ENCODE data around the gene SH3TC1.

The SH3TC1 gene

DNA sequence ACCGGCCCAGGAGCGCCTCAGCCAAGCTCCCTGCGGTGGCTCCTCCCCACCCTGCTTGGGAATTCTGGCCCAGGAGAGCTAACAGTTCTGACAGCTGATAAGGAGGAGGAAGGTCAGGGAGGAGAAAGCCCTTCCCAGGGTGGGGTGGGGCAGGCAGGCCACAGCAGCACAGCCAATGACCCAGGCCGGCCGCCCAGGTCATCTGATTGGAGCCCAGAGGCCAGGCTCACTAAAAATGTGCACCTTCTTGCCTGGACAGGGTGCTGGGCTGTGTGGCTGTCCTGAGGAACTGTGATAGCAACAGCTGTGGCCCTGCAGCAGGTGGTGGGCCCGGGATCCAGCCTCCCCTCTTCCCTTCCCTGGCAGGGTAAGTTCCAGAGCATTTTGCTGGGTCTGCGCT is 17.2 kb upstream of the SH3TC1 start:
- DNase-seq: no peak

DNA sequence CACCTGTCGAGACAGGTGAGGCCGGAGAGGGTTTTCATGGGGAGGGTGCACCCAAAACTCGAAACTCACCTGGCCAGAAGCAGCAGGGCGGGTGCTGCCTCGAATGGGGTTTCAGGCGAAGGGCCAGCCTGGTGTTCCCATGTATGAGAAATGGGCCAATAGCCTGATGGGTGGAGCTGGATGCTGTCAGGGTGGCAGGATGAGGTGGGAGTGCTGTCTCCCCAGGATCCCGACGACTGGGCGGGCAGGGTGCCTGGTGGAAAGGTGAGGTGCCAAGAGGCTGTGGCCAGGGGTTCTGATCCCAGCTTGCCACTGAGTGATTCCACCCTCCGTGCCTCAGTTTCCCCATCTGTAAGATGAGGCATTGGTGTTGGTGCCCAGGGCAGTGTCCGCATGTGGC is 16.8 kb upstream of the SH3TC1 start:
- no peak for DNase-seq

DNA sequence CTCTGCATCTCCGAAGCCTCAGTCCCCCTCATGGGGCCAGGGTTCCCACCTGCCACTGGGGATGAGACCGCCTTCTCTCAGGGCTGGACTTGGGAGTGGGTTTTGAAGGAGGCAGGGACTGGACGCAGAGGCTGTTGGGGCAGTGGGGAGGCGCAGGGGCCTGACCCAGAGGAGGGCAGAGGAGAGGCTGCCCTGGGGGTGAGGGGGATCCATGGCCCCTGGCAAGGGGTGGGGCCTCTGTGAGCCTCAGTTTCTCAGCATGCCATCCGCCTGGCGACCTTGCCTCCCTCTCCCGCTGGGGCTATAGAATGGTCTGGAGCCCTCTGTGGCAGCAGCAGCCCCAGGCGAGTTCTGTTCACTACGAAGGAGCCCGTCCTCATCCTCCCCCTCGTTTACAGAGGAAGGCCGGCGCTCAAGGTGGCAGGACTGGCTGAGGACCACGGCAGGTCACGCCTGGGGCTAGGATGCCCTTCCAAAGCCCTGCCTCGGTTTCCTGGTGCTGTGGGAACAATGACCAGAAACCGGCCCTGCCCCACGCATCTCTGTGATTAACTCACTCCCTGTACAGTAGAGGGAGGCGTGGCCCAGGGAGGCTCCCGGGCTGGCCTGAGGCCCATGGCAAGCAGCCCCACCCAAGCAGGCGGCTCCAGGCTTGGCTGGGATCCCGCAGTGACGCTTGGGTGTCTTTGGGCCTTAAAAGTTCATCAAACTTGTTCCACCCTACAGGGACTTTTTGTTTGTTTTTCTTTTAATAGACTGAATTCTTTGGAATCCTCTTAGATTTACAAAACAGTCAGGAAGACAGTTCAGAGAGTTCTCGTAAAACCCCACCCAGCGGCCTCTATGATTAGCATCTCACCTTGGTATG is 16.0 kb upstream of the SH3TC1 start:
- DNase-seq: no peak

DNA sequence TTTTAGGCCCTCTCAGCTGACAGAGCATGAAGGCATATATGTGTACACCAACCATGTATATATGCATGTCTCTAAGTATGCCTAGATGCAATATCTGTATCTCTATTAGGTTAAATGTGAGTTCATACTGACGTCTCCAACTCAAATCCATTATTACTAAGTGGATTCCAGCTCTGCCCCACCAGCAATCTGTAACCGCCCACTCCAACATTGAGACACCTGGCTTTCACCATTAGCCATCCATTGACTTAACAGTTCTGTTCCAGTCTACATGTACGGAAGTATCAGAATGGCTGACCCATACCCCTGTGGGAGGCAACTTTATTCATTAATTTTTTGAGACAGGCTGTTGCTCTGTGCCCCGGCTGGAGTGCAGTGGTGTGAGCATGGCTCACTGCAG is 15.0 kb upstream of the SH3TC1 start:
- DNase-seq: no peak

DNA sequence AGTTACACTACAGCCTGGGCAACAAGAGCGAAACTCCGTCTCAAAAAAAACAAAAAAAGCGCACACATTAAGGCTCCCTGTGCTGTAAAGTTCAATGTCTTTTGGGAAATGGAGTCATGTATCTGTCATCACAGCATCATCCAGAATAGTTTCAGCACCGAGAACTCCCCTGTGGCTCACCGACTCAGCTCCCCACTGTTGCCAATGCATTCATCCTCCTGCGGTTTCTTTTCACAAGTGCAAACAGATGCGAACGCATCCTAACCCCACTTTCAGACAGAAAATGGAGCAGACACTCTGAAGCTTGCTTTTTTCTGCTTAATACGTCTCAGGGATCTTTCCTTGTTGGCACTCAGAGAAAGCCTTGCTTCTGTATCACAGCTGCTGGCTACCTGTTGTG is 13.8 kb upstream of the SH3TC1 start:
- no peak for DNase-seq

DNA sequence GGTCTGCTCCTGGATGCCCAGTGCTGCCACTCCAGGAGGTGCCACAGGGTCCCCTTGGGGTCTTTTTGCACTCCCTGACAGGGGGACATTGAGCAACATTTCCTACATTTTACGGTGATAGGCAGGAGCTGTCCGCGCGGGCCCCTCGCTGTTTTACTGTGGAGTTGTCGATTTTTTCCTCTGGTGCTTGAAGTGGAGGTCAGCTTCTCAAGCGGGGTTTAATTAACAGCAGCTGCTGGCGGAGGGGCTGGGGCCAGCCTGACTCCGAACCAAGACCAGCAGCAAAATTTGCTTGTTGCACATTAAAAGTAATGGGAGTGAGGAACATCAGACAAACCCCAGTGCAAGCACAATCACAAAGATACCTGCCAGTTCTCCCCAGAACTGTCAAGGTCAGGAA is 13.2 kb upstream of the SH3TC1 start:
- DNase-seq: no peak

DNA sequence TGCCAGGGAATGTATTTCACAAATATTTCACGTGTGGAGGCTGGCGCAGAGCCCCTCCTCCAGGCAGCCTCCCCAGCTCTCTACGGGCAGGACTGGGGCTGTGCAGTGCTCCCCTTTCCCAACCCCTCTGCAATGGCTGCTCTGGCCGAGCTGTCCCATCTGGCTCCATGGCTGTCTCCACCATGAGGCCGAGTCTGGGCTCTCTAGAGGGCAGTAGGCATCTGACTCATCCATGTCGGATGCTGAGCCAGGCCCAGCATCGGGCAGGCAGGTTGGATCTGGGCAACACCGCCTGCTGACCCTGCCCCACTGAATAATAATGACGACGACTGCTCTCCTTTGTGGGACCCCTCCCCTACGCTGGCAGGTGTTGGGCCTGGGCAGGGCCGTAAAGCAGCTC is 11.0 kb upstream of the SH3TC1 start:
- no peak for DNase-seq

DNA sequence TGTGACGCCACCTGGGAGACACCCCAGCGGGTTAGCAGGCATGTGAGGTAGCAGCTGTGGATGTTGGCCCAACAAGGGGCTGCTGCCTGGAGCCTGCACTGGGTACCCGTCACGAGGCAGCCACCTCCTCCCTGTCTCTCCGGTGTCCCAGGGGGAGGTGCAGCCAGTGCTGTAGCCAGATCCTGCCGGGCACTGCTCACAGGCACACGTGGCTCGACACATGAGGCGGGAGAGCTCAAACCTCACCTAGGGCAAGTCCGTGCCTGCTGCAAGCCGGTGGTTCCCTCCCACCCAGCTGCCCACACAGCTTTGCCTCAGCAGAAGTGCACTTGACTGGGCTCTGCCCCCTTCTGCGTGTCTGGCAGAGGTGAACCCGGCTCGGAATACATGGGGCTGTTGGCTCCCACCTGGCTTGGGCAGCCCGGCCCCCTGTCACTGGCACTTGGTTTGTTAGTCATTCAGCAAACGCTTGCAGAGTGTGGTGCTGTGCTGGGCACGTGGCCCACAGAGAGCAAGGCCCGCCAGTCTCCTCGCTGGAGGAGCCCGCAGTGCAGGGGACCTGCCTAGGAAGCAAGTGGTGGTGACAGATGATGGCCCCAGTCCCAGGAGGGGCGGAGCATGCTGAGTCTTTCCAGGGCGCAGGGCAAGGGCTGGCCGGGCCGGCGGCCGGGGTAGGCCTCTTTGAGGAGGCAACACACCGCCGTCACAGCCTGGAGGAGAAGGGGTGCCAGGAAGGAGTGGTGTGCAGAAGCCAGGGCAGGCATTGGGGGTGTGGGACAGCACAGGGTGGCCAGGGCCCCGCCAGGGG is 10.1 kb upstream of the SH3TC1 start:
- peak; percentile 84 to 98 for DNase-seq

DNA sequence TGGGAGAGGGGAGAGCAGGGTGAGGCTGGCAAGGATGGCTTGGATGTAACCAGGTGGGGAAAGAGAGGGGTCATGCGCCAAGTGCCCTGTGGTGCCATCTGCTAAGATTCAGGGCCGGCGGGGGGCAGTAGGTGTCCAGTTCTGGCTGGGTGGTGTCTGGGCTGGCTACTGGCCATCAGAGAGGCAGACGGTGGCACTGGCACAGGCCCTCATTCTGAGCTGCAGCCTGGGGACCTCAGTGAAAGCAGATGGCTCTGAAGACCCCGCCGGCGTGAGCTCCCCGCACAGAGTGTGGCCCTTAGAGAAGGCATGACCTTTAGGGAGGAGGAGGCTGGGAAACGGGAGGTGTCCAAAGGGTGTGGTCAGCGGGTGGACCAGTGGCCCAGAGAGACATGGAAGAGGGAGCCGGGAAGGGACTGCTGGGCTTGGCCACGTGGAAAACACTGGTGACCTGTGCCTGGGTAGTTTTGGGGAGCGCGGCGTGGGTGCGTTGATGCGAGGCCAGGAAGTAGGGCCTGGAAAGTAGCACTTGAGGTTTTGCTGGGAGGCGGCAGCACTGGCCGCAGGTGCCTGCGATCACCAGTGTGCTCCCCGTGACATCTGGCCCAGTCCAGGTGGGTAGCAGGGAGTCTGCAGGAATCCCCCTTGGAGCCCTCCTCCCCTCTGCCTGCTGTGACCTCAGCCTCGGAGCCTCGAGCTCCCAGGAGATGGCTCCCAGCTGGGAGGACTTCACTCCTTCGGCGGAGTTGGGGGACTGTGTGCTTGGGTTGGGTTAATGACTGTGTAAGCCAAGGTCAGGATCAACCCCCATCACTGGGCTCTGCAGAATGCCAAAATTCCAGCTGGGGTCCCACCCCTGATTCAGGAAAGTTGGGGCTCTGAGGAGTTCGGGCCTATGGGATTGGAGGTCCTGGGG is 9.3 kb upstream of the SH3TC1 start:
- no peak for DNase-seq

DNA sequence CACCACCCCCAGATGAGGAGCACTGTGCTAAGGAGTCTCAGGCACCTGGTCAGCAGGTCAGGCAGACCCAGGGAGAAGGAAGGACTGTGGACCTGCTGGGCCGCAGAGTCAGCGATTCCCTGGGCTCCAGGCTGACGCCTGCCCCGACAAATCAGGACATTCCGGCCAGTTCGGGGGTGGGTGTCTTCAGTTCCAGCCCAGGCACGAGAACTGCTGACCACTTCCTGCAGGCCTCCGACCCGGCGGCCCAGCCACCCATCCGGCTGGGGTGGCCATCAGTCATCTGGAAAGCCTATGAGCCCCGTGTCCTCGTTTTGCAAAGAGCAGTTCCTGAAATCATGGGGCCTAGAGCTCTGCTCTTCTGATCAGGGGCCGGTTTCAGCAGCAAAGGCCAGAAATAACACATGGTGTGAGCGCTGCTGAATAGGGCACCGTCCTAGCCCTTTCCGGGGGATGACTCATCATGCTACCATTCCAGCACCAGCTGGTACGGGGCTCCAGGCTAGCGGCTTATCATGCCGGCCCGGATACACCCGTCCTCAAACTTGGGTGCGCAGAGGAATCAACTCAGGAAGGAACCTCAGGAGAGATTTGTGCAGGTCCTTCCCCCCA is 7.8 kb upstream of the SH3TC1 start:
- no peak for DNase-seq

DNA sequence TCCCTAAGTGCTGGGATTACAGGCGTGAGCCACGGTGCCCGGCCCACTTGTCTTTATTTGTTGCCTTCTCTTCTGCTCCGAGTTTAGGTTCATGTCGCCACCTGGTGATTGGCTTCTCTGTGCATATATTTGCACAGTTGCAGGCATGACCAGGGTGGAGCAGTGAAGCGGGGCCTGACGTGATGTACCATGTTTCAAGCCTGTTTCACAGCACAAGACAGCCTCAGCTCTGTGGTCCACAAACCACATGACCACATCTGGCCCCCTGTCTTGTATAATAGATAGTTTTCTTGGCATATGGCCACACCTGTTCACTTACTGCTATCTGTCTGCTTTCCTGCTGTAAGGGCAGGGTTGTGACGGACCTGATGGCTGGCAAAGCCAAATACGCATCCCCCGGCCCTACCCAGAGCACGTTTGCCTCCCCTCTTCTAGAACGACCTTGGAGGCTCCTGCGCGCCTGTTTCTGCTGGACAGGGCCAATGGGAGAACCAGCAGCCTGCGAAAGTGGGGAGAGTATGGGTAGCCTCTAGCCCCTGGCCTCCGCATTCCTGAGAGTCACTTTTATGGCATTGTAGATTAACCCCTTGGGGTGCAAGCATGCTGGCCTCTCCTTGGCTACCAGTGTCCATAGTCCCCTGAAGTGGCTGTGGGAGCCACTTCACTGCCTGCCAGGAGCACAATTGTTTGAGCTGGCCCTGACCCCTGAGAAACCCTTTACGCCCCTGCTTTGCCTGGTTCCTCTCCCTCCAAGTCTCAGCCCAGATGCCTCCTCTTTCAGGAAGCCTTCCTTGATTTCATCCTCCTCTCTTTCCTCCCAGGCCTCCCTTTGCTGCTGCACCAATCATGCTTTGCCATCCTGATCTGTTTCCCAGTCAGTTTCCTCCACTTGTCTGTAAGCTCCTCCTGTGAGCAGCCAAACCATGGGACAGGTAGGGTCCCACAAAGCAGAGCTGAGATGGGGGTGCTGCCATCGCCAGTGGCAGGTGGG is 6.0 kb upstream of the SH3TC1 start:
- peak; percentile 28 to 73 for DNase-seq

DNA sequence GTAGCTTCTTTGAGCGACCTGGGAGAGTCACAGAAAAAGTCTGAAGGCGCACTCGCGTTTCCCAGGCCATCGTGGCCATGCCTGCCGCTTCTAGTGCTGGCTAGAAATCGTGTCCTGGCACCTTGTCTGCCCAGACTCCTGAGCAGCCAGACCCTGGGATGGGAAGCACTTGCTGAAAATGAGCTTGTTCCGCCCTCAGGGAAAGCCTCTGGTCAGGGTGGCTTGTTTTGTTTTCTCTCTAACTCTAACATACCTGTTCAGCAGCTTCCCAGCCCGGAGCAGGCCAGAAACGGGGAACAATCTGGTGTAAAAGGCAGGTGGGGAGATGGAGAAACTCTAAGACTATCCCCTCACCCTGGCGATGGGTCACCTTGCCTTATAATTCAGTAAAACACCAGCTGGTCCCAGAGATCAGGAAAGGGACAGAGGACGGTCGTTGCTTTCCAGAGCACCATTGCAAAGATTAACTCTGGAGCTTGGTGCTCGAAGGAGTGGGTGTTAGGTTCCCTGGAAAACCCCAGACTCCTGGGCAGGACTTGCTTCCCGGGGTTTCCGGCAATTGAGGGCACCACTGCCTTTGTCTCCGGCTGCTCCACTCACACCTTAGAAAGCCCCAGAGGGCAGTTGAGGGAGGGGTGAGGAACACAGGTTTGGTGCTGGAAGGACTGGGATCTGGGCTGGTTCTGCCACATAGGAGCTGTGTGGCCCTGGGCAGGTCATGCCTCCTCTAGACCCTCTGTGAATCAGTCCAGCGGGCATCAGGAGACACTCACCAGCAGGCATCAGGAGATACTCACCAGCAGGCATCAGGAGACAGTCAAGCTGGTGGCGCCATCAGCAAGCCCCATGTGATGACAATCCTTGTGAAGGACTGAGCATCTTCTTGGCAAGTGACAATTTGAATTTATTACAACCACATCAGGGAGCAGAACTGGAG is 4.5 kb upstream of the SH3TC1 start:
- DNase-seq: no peak

DNA sequence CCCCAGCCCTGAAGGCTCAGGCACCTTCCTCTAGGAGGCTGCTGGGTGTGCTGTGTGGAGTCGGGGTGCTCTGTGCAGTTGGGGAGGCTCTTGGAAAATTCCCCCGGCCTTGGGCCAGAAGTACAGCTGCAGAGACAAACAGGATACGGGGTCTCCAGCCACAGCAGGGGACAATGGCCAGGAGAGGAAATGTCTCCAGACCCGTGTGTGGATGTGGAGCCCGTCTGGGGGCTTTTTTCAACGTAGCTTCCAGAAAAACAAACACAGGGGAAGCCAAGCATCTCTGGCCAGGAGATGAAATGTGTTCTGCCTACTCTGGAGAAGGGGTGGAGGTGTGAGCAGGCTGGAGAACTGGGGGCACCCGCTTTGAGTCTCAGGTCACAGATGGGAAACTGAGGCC is 3.7 kb upstream of the SH3TC1 start:
- no peak for DNase-seq

DNA sequence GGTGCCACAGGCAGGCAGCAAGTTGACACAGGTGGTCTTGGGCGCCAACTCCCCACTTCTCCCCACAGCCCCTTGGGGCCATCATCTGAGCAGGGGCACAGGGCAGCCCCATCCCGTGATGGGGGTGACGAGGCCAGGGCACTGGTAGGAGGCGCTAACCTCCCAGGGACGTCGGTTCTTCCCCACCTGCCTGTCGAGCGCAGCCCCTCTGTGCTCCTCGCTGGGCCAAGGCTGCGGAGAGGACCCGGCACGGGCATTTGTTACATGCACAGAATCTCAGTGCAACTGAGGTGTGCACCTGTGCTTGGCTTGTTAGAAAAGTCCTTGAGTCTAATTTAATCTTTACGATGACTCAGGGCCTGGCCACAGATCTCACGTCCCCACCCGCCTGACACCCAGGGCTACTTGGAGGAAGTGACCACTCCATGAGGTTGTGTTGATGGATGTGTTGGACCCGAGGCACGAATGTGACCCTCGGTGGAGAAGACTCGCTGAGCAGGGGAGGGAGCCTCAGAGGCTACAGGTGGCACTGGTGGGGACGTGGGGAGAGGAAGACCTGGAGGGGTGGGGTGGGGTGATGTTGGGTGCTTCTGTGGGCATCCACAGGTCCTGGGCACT is 3.1 kb upstream of the SH3TC1 start:
- no peak for DNase-seq

DNA sequence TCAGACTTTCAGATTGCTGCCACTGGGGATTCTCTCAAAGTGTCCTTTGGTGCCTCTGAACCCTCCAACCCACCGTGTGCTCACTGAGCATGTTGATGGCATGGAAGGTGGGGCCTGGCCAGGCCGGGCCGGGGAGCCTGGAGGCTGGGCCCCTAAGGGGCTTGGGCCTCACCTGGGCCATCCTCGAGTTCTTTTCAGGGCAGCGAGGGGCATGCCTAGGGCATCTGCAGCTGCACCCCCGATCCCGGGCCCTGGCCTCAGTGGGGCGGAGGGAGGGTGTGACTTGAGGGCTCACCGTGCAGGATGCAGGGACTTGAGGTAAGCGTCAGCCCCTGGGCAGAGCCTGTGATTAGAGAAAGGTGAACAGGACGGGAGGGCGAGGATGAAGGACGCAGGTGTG is 1.6 kb upstream of the SH3TC1 start:
- DNase-seq: no peak

DNA sequence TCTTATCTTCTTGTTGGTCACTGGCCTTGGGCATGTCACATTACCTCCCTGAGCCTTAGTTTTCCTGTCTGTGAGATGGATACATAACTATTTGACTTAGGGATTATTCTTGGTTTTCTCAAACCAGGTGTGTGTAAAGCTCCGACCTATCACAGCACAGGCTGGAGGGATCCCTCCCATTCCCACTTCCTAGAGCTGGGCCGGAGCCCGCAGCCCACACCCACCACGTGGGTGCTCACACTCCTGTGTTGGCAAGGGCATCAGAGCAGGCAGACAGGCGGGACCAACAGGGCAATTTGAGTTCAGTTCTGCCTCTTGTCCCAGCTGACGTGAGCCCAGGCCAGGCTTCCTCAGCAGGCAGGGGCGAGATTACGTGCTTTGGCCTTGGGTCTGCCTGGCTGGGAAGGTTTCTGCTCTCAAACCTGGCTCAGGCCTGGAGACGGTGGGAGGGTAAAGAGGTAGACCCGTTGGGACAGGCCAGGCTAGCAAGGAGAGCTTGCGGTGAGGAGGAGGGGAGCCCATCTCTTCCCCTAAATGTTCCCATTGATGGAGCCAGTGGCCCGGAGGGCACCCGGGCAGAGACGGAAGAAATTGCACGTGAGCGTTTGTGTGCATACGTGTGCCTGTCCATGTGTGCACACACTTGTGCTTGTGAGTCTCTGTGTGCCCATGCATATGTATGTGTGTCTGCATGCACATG is 734 bp upstream of the SH3TC1 start:
- DNase-seq: no peak

DNA sequence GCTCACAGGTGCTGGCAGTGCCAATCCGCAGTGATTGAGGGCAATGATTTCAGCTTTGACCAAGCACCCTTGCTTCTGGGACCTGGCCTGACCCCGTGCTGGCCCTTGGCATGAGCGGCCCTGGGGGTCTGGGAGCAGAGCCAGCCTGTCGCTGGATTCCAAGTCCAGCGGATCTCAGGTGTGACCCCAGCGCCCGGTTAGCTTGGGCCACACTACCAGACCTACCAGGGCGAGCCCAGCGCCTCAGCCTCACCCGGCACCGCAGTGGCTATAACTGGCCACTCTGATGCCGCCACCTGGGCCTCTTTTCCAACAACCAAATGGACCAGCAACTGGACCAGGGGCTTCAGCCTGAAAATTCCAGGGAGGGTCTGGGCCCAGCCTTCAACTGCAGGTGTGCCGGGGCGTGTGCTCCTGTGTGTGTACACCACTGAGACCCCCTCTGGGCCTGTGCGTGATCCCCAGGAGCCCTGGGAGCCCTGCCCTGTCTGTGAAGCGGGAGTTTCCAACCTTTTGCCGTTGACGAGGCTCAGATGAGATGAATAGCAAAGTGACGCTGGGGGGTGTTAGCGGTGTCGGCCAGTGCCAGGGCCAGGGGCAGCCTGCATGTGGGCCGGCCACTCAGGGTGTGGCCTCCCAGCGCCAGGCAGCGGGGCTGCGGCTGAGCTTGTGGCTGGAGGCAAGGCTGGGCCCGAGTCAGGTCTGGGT is 658 bp downstream of the SH3TC1 start:
- DNase-seq: no peak

DNA sequence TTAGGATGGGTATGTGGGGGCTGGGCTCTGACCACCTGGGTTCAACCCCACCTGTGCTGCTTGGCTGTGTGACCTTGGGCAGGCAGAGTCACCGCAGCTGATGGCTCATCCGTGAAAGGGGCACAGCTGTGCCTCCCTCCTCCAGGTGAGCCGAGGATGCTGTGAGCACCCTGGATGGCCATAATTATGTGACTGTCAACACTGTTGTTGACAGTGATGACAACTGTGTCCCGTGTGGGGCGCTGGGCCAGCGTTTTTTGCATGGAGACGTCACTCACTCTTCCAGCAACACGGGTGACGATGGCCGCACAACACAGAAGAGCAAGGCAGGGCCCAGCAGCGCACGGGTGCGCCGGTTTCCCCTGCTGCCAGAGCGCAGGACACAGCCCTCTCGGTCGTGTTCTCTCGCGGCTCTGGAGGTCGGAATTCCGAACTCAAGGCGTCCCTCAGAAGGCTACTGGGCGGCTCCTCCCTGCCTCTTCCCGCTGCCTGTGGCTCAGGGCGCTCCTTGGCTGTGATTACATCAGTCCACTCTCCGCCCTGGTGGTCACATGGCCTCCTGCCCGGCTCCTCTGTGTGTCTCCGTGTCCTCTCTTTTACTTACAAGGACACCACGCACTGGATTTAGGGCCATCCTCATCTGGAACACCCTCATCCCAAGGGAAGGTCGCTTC is 1.3 kb downstream of the SH3TC1 start:
- DNase-seq: no peak

All from NCI-H187 (cell line).